Right ventricle myocardium superior (tissue), 1 donor: ENCODE data around the gene PTPN5. TPM values are rescaled to one million over a fixed set of nuclear protein-coding genes. Genes with fewer than 3 reads are reported as not detected.
A peak's percentile ranks its signal among the peaks of the same experiment; 100 is the strongest.

Experiments used
- ATAC-seq: fragments of 200-7000 bp; cut with Tn5 transposase; one replicate; pipeline ENCODE4 v1.9.1; 2020; ENCODE audit warnings: mild to moderate bottlenecking; ENCODE audit not compliant: poor library complexity
- DNase-seq: peaks from one replicate; pipeline ENCODE4 v3.0.0-alpha.2; 2020
- intact Hi-C: fragments of 100-400 bp; cut with DNase I; formaldehyde crosslinking; loops from one replicate; pipeline ENCODE4 v1.11.2; 2022
- total RNA-seq: library from RNA; stranded (reverse); fragmentation: NEBNext Ultra II Directional; extraction: Animal tissue kit (Norgen Biotek cat#: 25700); gene quantifications from one replicate; pipeline ENCODE4 v1.2.1, GENCODE V29; 2021
- donor health status: DM: no; HTN: yes; CAD: no; lungs with severe emphysema.

PTPN5 gene
- total RNA-seq, 1 donor from 2014 or later: 1.0 TPM

DNA sequence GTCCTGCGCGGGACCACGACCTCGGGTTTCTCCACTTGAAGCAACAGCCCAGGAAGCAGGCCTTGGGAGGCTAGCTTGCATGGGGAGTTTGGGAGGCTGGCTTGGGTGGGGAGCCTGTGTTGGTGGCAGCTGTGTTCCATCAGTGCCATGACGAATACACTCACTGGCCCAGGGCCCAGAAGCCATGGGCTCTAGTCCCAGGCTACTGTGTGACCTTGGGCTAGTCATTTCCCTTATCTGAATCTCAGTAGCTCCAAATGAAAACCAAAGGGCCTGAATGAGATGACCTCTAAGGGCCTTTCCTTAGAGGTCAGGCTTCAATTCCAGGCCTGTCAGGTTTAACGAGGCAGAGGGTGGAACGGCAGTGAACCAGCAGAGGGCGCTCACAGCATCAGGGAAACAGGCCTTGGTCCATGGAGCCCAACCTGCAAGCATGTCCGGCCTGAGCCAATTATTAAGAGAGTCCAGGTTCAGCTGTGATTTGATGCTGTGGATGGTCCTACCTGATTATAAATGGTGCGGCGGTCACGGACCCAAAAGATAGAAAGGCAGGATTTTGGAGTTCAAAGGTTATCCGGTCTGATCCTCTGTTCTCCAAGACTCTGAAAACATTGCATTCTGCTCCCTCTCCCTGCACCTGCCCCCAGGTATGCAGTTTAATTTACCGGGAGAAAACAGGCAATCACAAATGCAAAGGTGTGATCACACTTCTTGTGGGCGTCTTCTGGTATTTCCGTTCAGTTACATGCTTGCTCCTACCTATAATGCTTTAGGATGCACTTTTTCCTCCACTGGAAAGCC is 15.9 kb downstream of the PTPN5 start:
- ATAC-seq: no peak
- intact Hi-C loops: no loop called here
- peak; percentile 61 for DNase-seq

GRCh38 chr11:18774801-18775200 is 16.8 kb downstream of the PTPN5 start:
- no peak for ATAC-seq
- no peak for DNase-seq
- intact Hi-C loops: no loop called here

DNA sequence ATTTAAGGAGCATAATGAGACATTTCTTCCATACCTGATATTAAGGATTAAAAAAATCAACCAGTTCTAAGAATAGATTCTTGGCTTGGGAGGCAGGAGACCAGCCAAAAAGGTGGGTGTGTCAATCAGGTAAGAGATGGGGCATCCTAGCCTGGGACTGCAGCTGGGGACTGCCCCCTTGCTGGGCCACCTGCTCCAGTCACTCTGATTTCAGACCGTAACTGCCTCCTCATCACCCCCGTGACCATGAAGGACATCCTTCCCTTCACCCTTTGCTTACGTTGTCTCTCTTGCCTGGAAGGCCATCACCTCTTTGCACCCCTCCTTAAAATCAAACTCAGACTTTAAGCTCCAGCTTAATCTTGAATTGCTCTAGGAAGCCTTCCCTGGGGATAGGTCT is 17.9 kb downstream of the PTPN5 start:
- intact Hi-C loops: no loop called here
- ATAC-seq (no peak), DNase-seq (no peak)

DNA sequence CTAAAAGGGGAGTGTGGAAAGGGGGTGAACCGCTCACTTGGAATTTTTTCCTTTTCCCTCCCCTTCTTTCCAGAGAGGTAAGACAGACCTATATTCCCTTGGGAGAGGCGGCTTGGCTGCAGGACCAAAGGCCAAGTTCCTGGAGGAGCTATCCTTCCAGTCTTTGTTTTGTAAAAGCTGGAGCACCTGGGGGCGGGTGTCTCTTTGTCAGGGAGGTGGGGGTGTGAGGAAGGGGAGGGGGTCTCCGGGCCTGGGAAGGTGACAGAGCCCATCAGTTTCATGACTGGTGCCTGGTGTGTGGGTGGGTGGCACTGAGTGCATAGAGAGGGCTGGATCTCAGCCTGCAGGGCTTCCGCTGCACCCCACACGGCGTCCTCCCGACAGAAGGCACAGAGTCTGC is 18.5 kb downstream of the PTPN5 start:
- DNase-seq (no peak), ATAC-seq (no peak)
- intact Hi-C loops: no loop called here

DNA sequence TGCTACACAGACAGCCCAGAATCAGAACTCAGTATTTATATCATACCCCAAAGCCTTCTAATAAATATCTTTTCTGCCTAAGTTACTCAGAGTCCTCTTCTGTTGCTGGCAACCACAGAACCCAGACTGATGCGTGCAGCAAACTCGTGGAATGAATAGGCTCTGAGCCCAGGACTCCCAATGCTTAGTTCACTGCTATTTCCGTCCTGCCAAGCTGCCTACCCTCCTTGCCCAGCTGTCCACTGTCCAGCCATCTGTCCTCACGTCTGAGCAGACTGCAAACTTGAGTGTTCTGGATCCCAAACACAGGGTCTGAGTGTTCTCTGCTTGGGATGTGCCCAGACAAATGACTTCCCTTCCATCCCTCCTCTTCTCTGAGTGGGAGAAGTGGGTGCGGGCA is 19.4 kb downstream of the PTPN5 start:
- ATAC-seq: no peak
- intact Hi-C loops: no loop called here
- no peak for DNase-seq

- intact Hi-C loops: no loop called here
- DNase-seq (no peak), ATAC-seq (no peak)
Observed at GRCh38 chr11:18771266-18772035, 20.1 kb downstream of the PTPN5 start.

GRCh38 chr11:18770479-18771125 is 21.0 kb downstream of the PTPN5 start:
- intact Hi-C loops: no loop called here
- ATAC-seq (no peak), DNase-seq (no peak)

DNA sequence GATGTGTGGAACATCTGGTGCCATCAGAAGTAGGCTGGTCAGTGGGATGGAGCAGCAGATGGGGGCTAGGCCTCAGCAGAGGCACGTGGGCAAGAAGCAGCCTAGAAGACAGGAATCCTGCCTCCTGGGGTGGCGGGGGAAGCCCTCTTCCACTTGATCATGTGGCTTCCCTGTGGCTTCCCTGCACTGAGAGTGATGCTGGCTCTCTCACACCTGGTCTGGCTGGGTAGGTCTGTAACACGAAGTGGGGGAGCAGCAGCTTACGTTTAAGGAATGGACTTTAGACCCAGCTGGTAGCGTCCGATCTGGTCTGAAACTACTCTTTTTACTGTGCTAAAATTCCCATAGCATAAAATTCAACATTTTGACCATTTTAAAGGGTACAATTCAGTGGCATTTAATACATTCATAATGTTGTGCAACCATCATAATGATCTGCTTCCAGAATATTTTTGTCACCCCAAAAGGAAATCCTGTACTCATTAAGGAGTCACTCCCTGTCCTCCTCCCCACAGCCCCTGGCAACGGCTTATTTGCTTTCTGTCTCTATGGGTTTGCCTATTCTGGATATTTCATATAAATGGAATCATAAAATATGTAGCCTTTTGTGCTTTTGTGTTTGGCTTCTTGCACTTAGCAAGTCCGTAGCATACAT is 21.7 kb downstream of the PTPN5 start:
- ATAC-seq: no peak
- DNase-seq: no peak
- intact Hi-C loops: no loop called here

GRCh38 chr11:18768978-18769377 is 22.6 kb downstream of the PTPN5 start:
- intact Hi-C loops: no loop called here
- DNase-seq (no peak), ATAC-seq (no peak)

DNA sequence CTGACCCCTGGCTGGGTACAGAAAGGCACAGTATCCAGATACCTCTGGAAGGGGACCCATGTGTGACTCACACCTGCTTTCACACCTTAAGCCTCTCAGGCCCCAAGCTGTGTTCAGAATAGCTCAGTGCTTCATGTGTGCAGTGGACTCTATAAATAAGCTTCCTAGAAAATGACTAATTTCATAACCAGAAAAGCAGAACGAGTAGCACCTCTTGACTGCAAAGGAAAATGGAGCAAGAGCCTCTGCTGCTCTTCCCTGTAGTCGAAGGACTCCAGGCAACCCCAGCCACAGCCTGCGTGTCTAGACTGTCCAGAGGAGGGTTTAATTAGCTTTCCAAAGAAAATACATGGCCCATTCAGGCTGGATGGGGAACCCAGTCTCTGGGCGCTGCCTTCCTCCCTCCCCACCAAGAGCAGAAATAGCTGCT is 23.1 kb downstream of the PTPN5 start:
- intact Hi-C loops: no loop called here

DNA sequence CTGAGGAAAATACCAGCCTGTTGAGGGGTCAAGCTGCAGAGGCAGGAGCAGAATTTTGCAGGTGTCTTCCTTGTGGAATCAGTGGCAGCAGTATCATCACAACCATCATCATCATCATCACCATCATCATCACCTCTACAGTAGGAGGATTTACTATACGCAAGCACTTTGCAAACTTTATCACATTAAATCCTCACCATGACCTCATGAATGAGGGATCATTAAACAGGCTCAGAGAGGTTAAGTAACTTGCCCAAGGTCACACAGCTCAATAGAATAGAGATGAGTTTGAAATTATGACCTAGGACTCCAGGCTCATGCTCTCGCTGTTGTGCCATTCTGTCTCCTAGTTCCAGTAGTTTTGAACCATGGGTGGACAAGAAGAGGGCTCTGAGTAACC is 25.6 kb downstream of the PTPN5 start:
- DNase-seq (no peak), ATAC-seq (no peak)
- intact Hi-C loops: no loop called here

More for the DNA sequence above, 23.1 kb downstream of the PTPN5 start:
- ATAC-seq (no peak), DNase-seq (no peak)

DNA sequence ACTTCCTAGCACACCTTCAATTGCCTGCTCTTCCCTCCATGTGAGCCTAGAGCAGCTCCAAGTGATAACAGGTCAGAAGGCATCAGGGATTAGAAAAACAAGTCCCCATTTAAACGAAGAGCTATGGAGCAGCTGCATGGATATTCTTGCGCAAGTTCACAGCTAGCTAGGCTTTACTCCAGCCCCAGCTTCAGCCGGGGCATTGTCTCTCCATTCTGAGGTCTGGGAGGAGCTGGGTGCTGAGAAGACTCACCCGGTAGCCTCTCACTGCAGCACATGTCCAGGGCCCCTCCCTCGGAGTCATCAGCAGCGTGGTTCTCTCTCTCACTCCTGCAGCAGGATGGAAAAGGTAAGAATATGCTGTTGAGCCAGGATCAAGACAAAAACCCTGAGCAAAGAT is 26.0 kb downstream of the PTPN5 start:
- intact Hi-C loops: no loop called here
- DNase-seq: no peak
- no peak for ATAC-seq

DNA sequence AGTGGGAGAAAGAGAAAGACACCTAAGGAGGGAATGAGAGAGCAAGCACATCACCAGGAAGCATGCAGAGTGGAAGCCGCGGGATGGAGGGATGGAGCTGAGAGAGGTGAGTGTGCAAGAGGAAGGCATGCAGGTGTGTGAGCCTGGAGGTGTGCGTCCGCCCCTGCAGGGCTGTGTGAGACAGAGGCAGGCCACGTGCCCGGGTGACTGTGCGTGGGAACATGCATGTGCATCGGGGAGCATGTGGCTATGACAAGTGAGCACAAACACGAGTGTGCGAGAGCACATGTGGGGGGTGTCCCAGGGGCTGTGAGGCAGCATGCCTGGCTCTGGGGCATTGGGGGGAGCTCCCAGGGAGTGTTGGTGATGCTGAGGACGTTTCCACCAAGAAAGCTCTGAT is 29.9 kb downstream of the PTPN5 start:
- no peak for ATAC-seq
- intact Hi-C loops: no loop called here
- no peak for DNase-seq

DNA sequence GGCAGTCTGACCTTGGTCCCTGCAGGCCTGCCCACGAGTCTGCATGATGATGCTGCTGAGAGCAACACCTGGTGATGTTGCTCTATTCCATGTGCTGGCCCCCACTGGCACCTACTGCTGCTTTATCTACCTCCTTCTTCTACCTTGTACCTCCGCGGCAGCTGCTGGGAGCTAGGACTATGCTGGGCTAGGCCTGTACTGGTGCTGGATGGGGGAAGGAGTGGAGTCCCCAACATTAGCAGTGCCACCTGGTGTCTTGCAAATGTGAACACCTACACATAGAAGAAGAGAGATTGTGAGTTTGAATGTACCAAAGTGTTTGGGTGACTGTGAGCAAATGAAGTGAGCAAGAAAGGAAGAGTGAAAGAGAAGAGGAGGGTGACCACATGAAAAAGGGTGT is 30.5 kb downstream of the PTPN5 start:
- ATAC-seq: no peak
- no peak for DNase-seq
- intact Hi-C loops: no loop called here

GRCh38 chr11:18757811-18758210 is 33.8 kb downstream of the PTPN5 start:
- no peak for ATAC-seq
- intact Hi-C loops: no loop called here
- no peak for DNase-seq

DNA sequence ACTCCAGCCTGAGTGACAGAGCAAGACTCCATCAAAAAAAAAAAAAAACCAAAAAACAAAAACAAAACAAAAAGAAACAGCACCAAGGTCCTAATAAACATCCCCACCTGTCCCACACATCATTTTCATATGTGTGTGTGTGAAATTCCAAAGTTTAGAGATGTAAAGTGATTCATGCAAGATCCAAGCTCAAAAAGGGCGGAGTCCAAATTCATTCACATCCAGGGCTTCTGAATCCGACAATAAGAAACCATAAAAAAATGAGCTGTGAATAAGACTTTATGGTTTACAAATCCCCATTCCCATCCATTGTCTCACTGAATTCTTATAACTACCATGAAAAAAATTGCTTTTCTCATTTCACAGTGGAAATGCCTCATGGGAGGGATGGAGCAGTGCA is 34.7 kb downstream of the PTPN5 start:
- DNase-seq: no peak
- intact Hi-C loops: no loop called here
- ATAC-seq: no peak

DNA sequence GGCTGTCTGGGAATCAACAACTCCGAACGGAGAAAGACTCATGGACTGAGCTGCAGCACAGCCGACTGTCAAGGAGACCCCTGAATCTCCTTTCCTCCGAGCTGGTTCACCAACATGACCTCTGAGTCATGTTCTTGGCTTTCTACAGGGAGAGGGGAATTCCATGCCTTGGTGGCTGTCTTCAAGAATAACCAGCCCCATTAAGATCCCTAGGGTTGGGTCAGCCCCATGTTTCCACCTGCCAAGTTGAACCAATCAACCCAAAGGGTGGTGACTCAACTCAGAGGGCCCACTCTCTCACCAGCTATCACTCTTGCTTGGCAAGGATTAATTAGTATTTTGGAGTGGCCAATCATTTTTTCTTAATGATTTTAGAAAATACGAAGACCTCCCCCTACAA is 37.3 kb downstream of the PTPN5 start:
- intact Hi-C loops: no loop called here
- no peak for ATAC-seq

DNA sequence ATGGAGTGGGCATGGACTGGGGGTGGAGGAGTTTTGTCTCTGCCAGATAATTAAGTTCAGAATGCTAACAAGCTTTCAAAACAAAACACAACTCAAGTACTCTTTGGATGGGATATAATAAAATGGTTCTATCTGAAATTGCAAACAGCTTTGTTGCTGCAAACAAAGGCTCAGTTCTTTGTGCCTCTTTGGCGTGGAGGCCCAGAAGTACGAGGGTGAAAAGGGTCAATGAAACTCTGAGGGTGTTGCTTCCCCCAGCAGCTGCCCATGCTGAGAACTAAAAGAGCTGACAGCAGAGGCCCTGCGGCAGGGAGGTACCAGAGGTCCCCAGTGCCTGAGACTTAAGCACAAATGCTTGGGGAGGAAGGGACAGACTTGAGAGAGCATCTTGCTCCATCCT is 39.1 kb downstream of the PTPN5 start:
- DNase-seq: no peak
- ATAC-seq: no peak
- intact Hi-C loops: no loop called here

More for the DNA sequence above, 37.3 kb downstream of the PTPN5 start:
- DNase-seq: no peak

- intact Hi-C loops: no loop called here
- DNase-seq (no peak), ATAC-seq (no peak)
Observed at GRCh38 chr11:18750944-18751343, 40.7 kb downstream of the PTPN5 start.
